Stimulated activated CD4-positive, alpha-beta T cell treated with anti-CD3 and anti-CD28 coated beads, Interleukin-12 subunit alpha, Interleukin-12 subunit beta, amount 100 ng/mL, for 4 hours (primary cell): Measurements from ENCODE around the gene DNAJC11.
"Not testable (repeated sequence)": the region's sequence is repeated elsewhere in the genome, so short reads cannot be mapped to it uniquely, and the experiment has no call there.

Source experiments
- DNase-seq: peaks from one replicate; pipeline ENCODE4 v3.0.0-alpha.2; 2020

The DNAJC11 gene

GRCh38 chr1:6701437-6702153 is at the start of gene DNAJC11:
Gene DNAJC11 (minus strand): TSS chr1:6701816. CDS start chr1:6701800, 16 bp downstream.
- DNase-seq = peak; percentile 87

- DNase-seq = no peak
Measured at GRCh38 chr1:6750490-6750889, 48.9 kb upstream of the DNAJC11 start.

GRCh38 chr1:6747674-6748073 is 46.1 kb upstream of the DNAJC11 start:
- no peak for DNase-seq

GRCh38 chr1:6745073-6745472 is 43.5 kb upstream of the DNAJC11 start:
- no peak for DNase-seq

GRCh38 chr1:6743189-6744101 is 41.8 kb upstream of the DNAJC11 start:
- no peak for DNase-seq

- not testable (repeated sequence) for DNase-seq
Measured at GRCh38 chr1:6742676-6743188, 41.1 kb upstream of the DNAJC11 start.

- DNase-seq = no peak
Measured at GRCh38 chr1:6738987-6739676, 37.5 kb upstream of the DNAJC11 start.

- no peak for DNase-seq
Measured at GRCh38 chr1:6732942-6733341, 31.3 kb upstream of the DNAJC11 start.

GRCh38 chr1:6731905-6732304 is 30.3 kb upstream of the DNAJC11 start:
- no peak for DNase-seq

- DNase-seq = no peak
Measured at GRCh38 chr1:6730880-6731279, 29.3 kb upstream of the DNAJC11 start.

- DNase-seq = no peak
Measured at GRCh38 chr1:6730473-6730872, 28.9 kb upstream of the DNAJC11 start.

GRCh38 chr1:6727535-6727934 is 25.9 kb upstream of the DNAJC11 start:
- peak; percentile 57 for DNase-seq

GRCh38 chr1:6726253-6726652 is 24.6 kb upstream of the DNAJC11 start:
- DNase-seq = no peak

GRCh38 chr1:6724517-6725141 is 23.0 kb upstream of the DNAJC11 start:
- DNase-seq = no peak

GRCh38 chr1:6723621-6724428 is 22.2 kb upstream of the DNAJC11 start:
- no peak for DNase-seq

- no peak for DNase-seq
Measured at GRCh38 chr1:6711174-6711573, 9.6 kb upstream of the DNAJC11 start.

GRCh38 chr1:6704746-6705145 is 3.1 kb upstream of the DNAJC11 start:
- DNase-seq = no peak

- no peak for DNase-seq
Measured at GRCh38 chr1:6703016-6703415, 1.4 kb upstream of the DNAJC11 start.

GRCh38 chr1:6700853-6701436 is 671 bp downstream of the DNAJC11 start:
- DNase-seq = no peak

- not testable (repeated sequence) for DNase-seq
Measured at GRCh38 chr1:6699915-6700314, 1.7 kb downstream of the DNAJC11 start.

- no peak for DNase-seq
Measured at GRCh38 chr1:6695868-6696267, 5.7 kb downstream of the DNAJC11 start.
